BE2C (cell line): ENCODE measurements around the gene ROBO1.
"Not testable (repeated sequence)": the region's sequence is repeated elsewhere in the genome, so short reads cannot be mapped to it uniquely, and the experiment has no call there.

Source experiments
- DNase-seq: peaks from one replicate; pipeline ENCODE4 v3.0.0-alpha.2; 2020
- H3K27me3 ChIP-seq: fragments of 250-450 bp; sonication (Bioruptor Pico); 2 replicates; pipeline ENCODE4 v1.5.1; 2020; ENCODE audit warnings: mild to moderate bottlenecking
- H3K36me3 ChIP-seq: fragments of 250-450 bp; sonication (Bioruptor Pico); 2 replicates; pipeline ENCODE4 v1.5.1; 2020; ENCODE audit warnings: mild to moderate bottlenecking
- H3K4me1 ChIP-seq: fragments of 250-450 bp; sonication (Bioruptor Pico); 2 replicates; pipeline ENCODE4 v1.5.1; 2020
- H3K4me3 ChIP-seq: 2 replicates; pipeline ENCODE4 v1.5.1; 2011; ENCODE audit warnings: low read depth, low read length
- H3K9me3 ChIP-seq: fragments of 250-450 bp; sonication (Bioruptor Pico); 2 replicates; pipeline ENCODE4 v1.5.1; 2020
- TF ChIP-seq, protein P1 (sequence below): IDR thresholded peaks from 2 replicates; pipeline ENCODE4 v1.5.1; 2012; ENCODE audit warnings: mild to moderate bottlenecking, low read depth, low read length

ROBO1 gene

GRCh38 chr3:79310016-79310415, 457.8 kb downstream of the ROBO1 start:
- peak; percentile 45 for DNase-seq
- H3K9me3 ChIP-seq = no peaks in the 10 kb centered on the region
- TF ChIP-seq, protein P1, sequence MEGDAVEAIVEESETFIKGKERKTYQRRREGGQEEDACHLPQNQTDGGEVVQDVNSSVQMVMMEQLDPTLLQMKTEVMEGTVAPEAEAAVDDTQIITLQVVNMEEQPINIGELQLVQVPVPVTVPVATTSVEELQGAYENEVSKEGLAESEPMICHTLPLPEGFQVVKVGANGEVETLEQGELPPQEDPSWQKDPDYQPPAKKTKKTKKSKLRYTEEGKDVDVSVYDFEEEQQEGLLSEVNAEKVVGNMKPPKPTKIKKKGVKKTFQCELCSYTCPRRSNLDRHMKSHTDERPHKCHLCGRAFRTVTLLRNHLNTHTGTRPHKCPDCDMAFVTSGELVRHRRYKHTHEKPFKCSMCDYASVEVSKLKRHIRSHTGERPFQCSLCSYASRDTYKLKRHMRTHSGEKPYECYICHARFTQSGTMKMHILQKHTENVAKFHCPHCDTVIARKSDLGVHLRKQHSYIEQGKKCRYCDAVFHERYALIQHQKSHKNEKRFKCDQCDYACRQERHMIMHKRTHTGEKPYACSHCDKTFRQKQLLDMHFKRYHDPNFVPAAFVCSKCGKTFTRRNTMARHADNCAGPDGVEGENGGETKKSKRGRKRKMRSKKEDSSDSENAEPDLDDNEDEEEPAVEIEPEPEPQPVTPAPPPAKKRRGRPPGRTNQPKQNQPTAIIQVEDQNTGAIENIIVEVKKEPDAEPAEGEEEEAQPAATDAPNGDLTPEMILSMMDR = no peak
- H3K27me3 ChIP-seq = no peaks in the 10 kb centered on the region
- H3K4me1 ChIP-seq = peaks cover 22% of the 10 kb centered on the region
- H3K36me3 ChIP-seq = no peaks in the 10 kb centered on the region
- H3K4me3 ChIP-seq = no peak overlapping the region

- Histone ChIP-seq H3K36me3 (no peaks in the 10 kb centered on the region), H3K9me3 (no peaks in the 10 kb centered on the region), H3K27me3 (no peaks in the 10 kb centered on the region), H3K4me1 (peaks cover 22% of the 10 kb centered on the region), H3K4me3 (no peak overlapping the region)
- TF ChIP-seq, protein P1 = no peak
- DNase-seq = no peak
Measured at GRCh38 chr3:79306934-79307570, 460.7 kb downstream of the ROBO1 start.

- not testable (repeated sequence) for H3K27me3 ChIP-seq, H3K36me3 ChIP-seq, H3K4me1 ChIP-seq, H3K9me3 ChIP-seq, DNase-seq, H3K4me3 ChIP-seq
Measured at GRCh38 chr3:79299949-79300635, 467.7 kb downstream of the ROBO1 start.

DNA sequence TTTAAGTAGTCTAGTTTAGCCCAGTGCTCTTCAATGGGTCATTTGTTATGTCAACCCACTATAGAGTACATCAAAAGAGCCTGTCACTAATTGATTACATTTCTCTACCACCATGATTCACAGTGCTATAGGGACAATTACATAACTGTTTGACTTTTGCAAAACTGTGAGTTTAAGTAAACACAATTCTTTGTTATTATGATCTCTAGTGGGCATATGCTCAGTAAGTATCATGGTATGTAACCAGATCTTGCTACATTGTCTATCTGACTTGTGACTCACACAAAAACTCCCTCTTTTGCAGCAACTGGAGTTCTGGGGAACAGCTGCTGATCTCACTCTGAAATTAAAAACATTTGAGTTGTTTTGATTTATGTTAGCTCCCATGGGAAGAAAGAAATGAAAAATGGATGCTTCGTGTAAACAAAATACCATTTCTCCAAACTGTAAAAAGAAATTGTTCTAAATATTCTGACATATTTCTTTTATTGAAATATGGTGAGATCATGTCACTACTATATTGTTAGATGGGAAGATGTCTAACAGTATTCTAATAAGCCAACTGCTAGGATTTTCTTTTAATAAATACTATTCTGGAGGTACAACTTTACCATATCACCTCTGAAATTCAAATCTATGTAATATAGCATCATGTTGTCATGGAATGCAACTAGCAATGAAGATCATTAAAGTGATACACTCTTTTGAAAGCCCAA, 470.4 kb downstream of the ROBO1 start:
- Histone ChIP-seq H3K4me3 (no peak overlapping the region), H3K4me1 (no peaks in the 10 kb centered on the region), H3K27me3 (no peaks in the 10 kb centered on the region), H3K36me3 (no peaks in the 10 kb centered on the region), H3K9me3 (no peaks in the 10 kb centered on the region; the same call in 1 of the 2 replicates)
- TF ChIP-seq, protein P1 = no peak
- no peak for DNase-seq

GRCh38 chr3:79286882-79287281, 480.9 kb downstream of the ROBO1 start:
- Histone ChIP-seq H3K27me3 (no peaks in the 10 kb centered on the region), H3K4me3 (no peak overlapping the region), H3K36me3 (no peaks in the 10 kb centered on the region), H3K4me1 (no peaks in the 10 kb centered on the region), H3K9me3 (no peaks in the 10 kb centered on the region)
- no peak for DNase-seq
- TF ChIP-seq, protein P1 = no peak

- no peaks in the 10 kb centered on the region for H3K27me3 ChIP-seq
- no peaks in the 10 kb centered on the region for H3K36me3 ChIP-seq
- H3K4me3 ChIP-seq = no peak overlapping the region
- DNase-seq = no peak
- no peaks in the 10 kb centered on the region for H3K9me3 ChIP-seq
- H3K4me1 ChIP-seq = no peaks in the 10 kb centered on the region
- TF ChIP-seq, protein P1 = no peak
Measured at GRCh38 chr3:79285871-79286270, 481.9 kb downstream of the ROBO1 start.
